ENCODE data around the gene DPF1. TPM values are rescaled to one million over a fixed set of nuclear protein-coding genes. Genes with fewer than 3 reads are reported as not detected.

The DPF1 gene
- total RNA-seq, 2 donors from 2014 or later, result 1.8 TPM; not detected in 1

GRCh38 chr19:38210458-38210987, 13.5 kb downstream of the DPF1 start:
- H3K4me3 ChIP-seq, result no peak overlapping the region
- 6% methylated on average over 19 of the region's 24 CpGs for WGBS
- no peaks in the 10 kb centered on the region for H3K9me3 ChIP-seq
- H3K27me3 ChIP-seq (replicated peaks; ENCODE audit: insufficient read depth), result peaks cover 6% of the 10 kb centered on the region
- no peak for TF ChIP-seq CTCF (IDR thresholded peaks at IDR 0.05)
- TF ChIP-seq POLR2AphosphoS5 (IDR thresholded peaks at IDR 0.05), result no peak
- TF ChIP-seq POLR2A (IDR thresholded peaks at IDR 0.05), result no peak
- intact Hi-C loops (cut with DNase I), result no loop called here
- H3K4me1 ChIP-seq (replicated peaks), result no peaks in the 10 kb centered on the region
- no peak for DNase-seq (ENCODE audit: low spot score)
- H3K27ac ChIP-seq, result peak overlapping the region; percentile 56 to 58
- H3K36me3 ChIP-seq, result no peaks in the 10 kb centered on the region

GRCh38 chr19:38209671-38210457, 14.2 kb downstream of the DPF1 start:
- Histone ChIP-seq H3K9me3 (no peaks in the 10 kb centered on the region), H3K4me1 (replicated peaks) (no peaks in the 10 kb centered on the region), H3K4me3 (peak overlapping the region in 1 of 2 donors; percentile 7), H3K27ac (peak overlapping the region; percentile 56 to 58), H3K36me3 (no peaks in the 10 kb centered on the region), H3K27me3 (replicated peaks; ENCODE audit: insufficient read depth) (peaks cover 6% of the 10 kb centered on the region)
- DNase-seq (ENCODE audit: low spot score), result peak; percentile 30
- intact Hi-C loops (cut with DNase I), result no loop called here
- TF ChIP-seq CTCF (IDR thresholded peaks at IDR 0.05), result no peak
- peak; percentile 66 for TF ChIP-seq POLR2AphosphoS5 (IDR thresholded peaks at IDR 0.05)
- no peak for TF ChIP-seq POLR2A (IDR thresholded peaks at IDR 0.05)
- 1% methylated on average over 30 of the region's 30 CpGs for WGBS

GRCh38 chr19:38209152-38209551, 14.9 kb downstream of the DPF1 start:
- Histone ChIP-seq H3K9me3 (no peaks in the 10 kb centered on the region), H3K4me3 (peak overlapping the region in 1 of 2 donors; percentile 7), H3K4me1 (replicated peaks) (no peaks in the 10 kb centered on the region), H3K36me3 (no peaks in the 10 kb centered on the region), H3K27me3 (replicated peaks; ENCODE audit: insufficient read depth) (peaks cover 6% of the 10 kb centered on the region), H3K27ac (peak overlapping the region; percentile 56 to 58)
- no peak for DNase-seq (ENCODE audit: low spot score)
- TF ChIP-seq POLR2AphosphoS5 (IDR thresholded peaks at IDR 0.05) (no peak), POLR2A (IDR thresholded peaks at IDR 0.05) (no peak), CTCF (IDR thresholded peaks at IDR 0.05) (no peak)
- intact Hi-C loops (cut with DNase I), result no loop called here
- WGBS, result 26% methylated on average over 5 of the region's 5 CpGs

- DNase-seq (ENCODE audit: low spot score), result no peak
- H3K9me3 ChIP-seq, result no peaks in the 10 kb centered on the region
- TF ChIP-seq CTCF (IDR thresholded peaks at IDR 0.05), result no peak
- TF ChIP-seq POLR2AphosphoS5 (IDR thresholded peaks at IDR 0.05), result no peak
- TF ChIP-seq POLR2A (IDR thresholded peaks at IDR 0.05), result no peak
- H3K4me1 ChIP-seq (replicated peaks), result no peaks in the 10 kb centered on the region
- no peak overlapping the region for H3K27ac ChIP-seq
- H3K27me3 ChIP-seq (replicated peaks; ENCODE audit: insufficient read depth), result peaks cover 6% of the 10 kb centered on the region
- H3K4me3 ChIP-seq, result no peak overlapping the region
- WGBS, result 96% methylated on average over 3 of the region's 3 CpGs
- intact Hi-C loops (cut with DNase I), result no loop called here
- no peaks in the 10 kb centered on the region for H3K36me3 ChIP-seq
Observed at GRCh38 chr19:38208571-38208970, 15.5 kb downstream of the DPF1 start.

- no peak for DNase-seq (ENCODE audit: low spot score)
- Histone ChIP-seq H3K27me3 (replicated peaks; ENCODE audit: insufficient read depth) (peaks cover 4% of the 10 kb centered on the region), H3K4me3 (no peak overlapping the region), H3K36me3 (peaks cover 0 to 3% of the 10 kb centered on the region in 2 donors), H3K4me1 (replicated peaks) (no peaks in the 10 kb centered on the region), H3K9me3 (no peaks in the 10 kb centered on the region), H3K27ac (no peak overlapping the region)
- TF ChIP-seq CTCF (IDR thresholded peaks at IDR 0.05) (no peak), POLR2A (IDR thresholded peaks at IDR 0.05) (no peak), POLR2AphosphoS5 (IDR thresholded peaks at IDR 0.05) (no peak)
- WGBS, result 64% methylated on average over 12 of the region's 12 CpGs
- intact Hi-C loops (cut with DNase I), result no loop called here
Observed at GRCh38 chr19:38207543-38207942, 16.5 kb downstream of the DPF1 start.
